Esophagus squamous epithelium (tissue), 4 donors: ENCODE measurements around the gene GIGYF2.

Source experiments
- POLR2A ChIP-seq, 4 donors: fragments of 450-650 bp; IDR thresholded peaks; one replicate each; pipeline ENCODE4 v1.6.1; 2017; ENCODE audit warnings: antibody characterized with exemption in 4 of 4, mild to moderate bottlenecking in 4 of 4, moderate library complexity in 3 of 4
- TF ChIP-seq, protein P1 (sequence below), 6 experiments: fragments of 450-650 bp in 4 of 6; fragments of 200-600 bp in 2 of 6; sonication (generic) in 2 of 6; IDR thresholded peaks; one replicate each; pipeline ENCODE4 v1.5.1; 2016 to 2019; ENCODE audit warnings: antibody characterized with exemption in 6 of 6, mild to moderate bottlenecking in 4 of 6, moderate library complexity in 4 of 6

GRCh38 chr2:232667989-232668583 lies 29.0 kb upstream of the GIGYF2 start:
- no peak for TF ChIP-seq POLR2A (IDR thresholded peaks at IDR 0.05)
- TF ChIP-seq, protein P1, sequence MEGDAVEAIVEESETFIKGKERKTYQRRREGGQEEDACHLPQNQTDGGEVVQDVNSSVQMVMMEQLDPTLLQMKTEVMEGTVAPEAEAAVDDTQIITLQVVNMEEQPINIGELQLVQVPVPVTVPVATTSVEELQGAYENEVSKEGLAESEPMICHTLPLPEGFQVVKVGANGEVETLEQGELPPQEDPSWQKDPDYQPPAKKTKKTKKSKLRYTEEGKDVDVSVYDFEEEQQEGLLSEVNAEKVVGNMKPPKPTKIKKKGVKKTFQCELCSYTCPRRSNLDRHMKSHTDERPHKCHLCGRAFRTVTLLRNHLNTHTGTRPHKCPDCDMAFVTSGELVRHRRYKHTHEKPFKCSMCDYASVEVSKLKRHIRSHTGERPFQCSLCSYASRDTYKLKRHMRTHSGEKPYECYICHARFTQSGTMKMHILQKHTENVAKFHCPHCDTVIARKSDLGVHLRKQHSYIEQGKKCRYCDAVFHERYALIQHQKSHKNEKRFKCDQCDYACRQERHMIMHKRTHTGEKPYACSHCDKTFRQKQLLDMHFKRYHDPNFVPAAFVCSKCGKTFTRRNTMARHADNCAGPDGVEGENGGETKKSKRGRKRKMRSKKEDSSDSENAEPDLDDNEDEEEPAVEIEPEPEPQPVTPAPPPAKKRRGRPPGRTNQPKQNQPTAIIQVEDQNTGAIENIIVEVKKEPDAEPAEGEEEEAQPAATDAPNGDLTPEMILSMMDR (IDR thresholded peaks at IDR 0.05): no peak
